H9 (cell line): ENCODE measurements around the gene SNTG2. TPM values are rescaled to one million over a fixed set of nuclear protein-coding genes. Genes with fewer than 3 reads are reported as not detected.

Experiments
- DNase-seq: peaks from one replicate; pipeline ENCODE4 v3.0.0-alpha.2; 2017
- H2AFZ ChIP-seq: one replicate; pipeline ENCODE4 v1.6.1; 2013; ENCODE audit warnings: mild to moderate bottlenecking, low read length, control low read depth, moderate library complexity
- H2AK5ac ChIP-seq: 2 replicates; pipeline ENCODE4 v1.6.1; 2013; ENCODE audit warnings: low read length, control low read depth, mixed read lengths; ENCODE audit not compliant: insufficient read length
- H2BK120ac ChIP-seq: one replicate; pipeline ENCODE4 v1.6.1; 2013; ENCODE audit warnings: low read depth, mild to moderate bottlenecking, low read length, control low read depth, inconsistent platforms; ENCODE audit not compliant: poor library complexity, severe bottlenecking
- H2BK12ac ChIP-seq: 2 replicates; pipeline ENCODE4 v1.6.1; 2013; ENCODE audit warnings: low read length, control low read depth, mixed read lengths, low read depth; ENCODE audit not compliant: insufficient read length
- H2BK15ac ChIP-seq: 2 replicates; pipeline ENCODE4 v1.6.1; 2013; ENCODE audit warnings: low read depth, low read length, control low read depth
- H2BK20ac ChIP-seq: one replicate; pipeline ENCODE4 v1.6.1; 2013; ENCODE audit warnings: low read depth, mild to moderate bottlenecking, low read length, control low read depth, inconsistent platforms; ENCODE audit not compliant: poor library complexity, severe bottlenecking
- H2BK5ac ChIP-seq: 2 replicates; pipeline ENCODE4 v1.6.1; 2013; ENCODE audit warnings: low read length, control low read depth, mixed read lengths; ENCODE audit not compliant: insufficient read length
- H3K14ac ChIP-seq: 2 replicates; pipeline ENCODE4 v1.6.1; 2013; ENCODE audit warnings: low read length, control low read depth; ENCODE audit not compliant: insufficient read depth
- H3K18ac ChIP-seq: 2 replicates; pipeline ENCODE4 v1.6.1; 2013; ENCODE audit warnings: low read depth, mild to moderate bottlenecking, mixed read lengths, low read length, control low read depth; ENCODE audit not compliant: insufficient read length
- H3K23ac ChIP-seq: 2 replicates; pipeline ENCODE4 v1.6.1; 2013; ENCODE audit warnings: low read length, control low read depth, mixed read lengths, low read depth; ENCODE audit not compliant: insufficient read length
- H3K23me2 ChIP-seq: 2 replicates; pipeline ENCODE4 v1.6.1; 2013; ENCODE audit warnings: low read depth, mild to moderate bottlenecking, mixed read lengths, low read length, control low read depth; ENCODE audit not compliant: insufficient read length, poor library complexity, severe bottlenecking
- H3K27ac ChIP-seq: 2 replicates; pipeline ENCODE4 v1.5.1; 2013; ENCODE audit warnings: low read length, control low read depth, mixed read lengths, low read depth; ENCODE audit not compliant: insufficient read length
- H3K27me3 ChIP-seq: 2 replicates; pipeline ENCODE4 v1.6.1; 2013; ENCODE audit warnings: low read length, control low read depth, inconsistent platforms; ENCODE audit not compliant: insufficient read depth
- H3K4ac ChIP-seq: 2 replicates; pipeline ENCODE4 v1.6.1; 2013; ENCODE audit warnings: low read depth, mild to moderate bottlenecking, control low read depth, inconsistent platforms, low read length, moderate library complexity
- H3K4me1 ChIP-seq: 2 replicates; pipeline ENCODE4 v1.6.1; 2013; ENCODE audit warnings: low read length, control low read depth, inconsistent platforms; ENCODE audit not compliant: insufficient read depth
- H3K4me2 ChIP-seq: 2 replicates; pipeline ENCODE4 v1.6.1; 2013; ENCODE audit warnings: low read length, control low read depth, mixed read lengths; ENCODE audit not compliant: insufficient read length, insufficient read depth
- H3K56ac ChIP-seq: 2 replicates; pipeline ENCODE4 v1.6.1; 2013; ENCODE audit warnings: low read depth, mild to moderate bottlenecking, mixed read lengths, low read length, control low read depth; ENCODE audit not compliant: insufficient read length
- H3K79me1 ChIP-seq: 2 replicates; pipeline ENCODE4 v1.6.1; 2013; ENCODE audit warnings: low read depth, mild to moderate bottlenecking, moderate library complexity, low read length, control low read depth, inconsistent platforms; ENCODE audit not compliant: insufficient read depth, poor library complexity, severe bottlenecking
- H3K79me2 ChIP-seq: 2 replicates; pipeline ENCODE4 v1.6.1; 2013; ENCODE audit warnings: low read length, control low read depth, inconsistent platforms; ENCODE audit not compliant: insufficient read depth
- H3K9ac ChIP-seq: 2 replicates; pipeline ENCODE4 v1.6.1; 2013; ENCODE audit warnings: low read length, control low read depth, mixed read lengths; ENCODE audit not compliant: insufficient read length; ENCODE audit errors: extremely low read depth
- H3K9me3 ChIP-seq: one replicate; pipeline ENCODE4 v1.6.1; 2013; ENCODE audit warnings: low read depth, low read length, inconsistent platforms; ENCODE audit not compliant: control insufficient read depth
- H3T11ph ChIP-seq: one replicate; pipeline ENCODE4 v1.6.1; 2013; ENCODE audit warnings: mild to moderate bottlenecking, low read length, control low read depth, inconsistent platforms
- H4K20me1 ChIP-seq: one replicate; pipeline ENCODE4 v1.6.1; 2013; ENCODE audit not compliant: control insufficient read depth, insufficient read length, insufficient read depth
- H4K5ac ChIP-seq: 2 replicates; pipeline ENCODE4 v1.6.1; 2013; ENCODE audit warnings: low read depth, mild to moderate bottlenecking, mixed read lengths, low read length, control low read depth; ENCODE audit not compliant: insufficient read length
- H4K8ac ChIP-seq: replicated peaks from 2 replicates; pipeline ENCODE4 v1.6.1; 2013; ENCODE audit warnings: low read length, control low read depth, mixed read lengths, low read depth; ENCODE audit not compliant: insufficient read length
- H4K91ac ChIP-seq: 2 replicates; pipeline ENCODE4 v1.6.1; 2013; ENCODE audit warnings: low read depth, mild to moderate bottlenecking, moderate library complexity, mixed read lengths, low read length, control low read depth; ENCODE audit not compliant: insufficient read length
- H3K27ac Mint-ChIP-seq, 3 experiments: 2 replicates in 2 of 3; 3 replicates in 1 of 3; pipeline ENCODE4 v1.8.0; 2020 to 2021; ENCODE audit warnings: mixed read lengths in 3 of 3, mild to moderate bottlenecking in 1 of 3, moderate library complexity in 1 of 3
- H3K27me3 Mint-ChIP-seq: 2 replicates; pipeline ENCODE4 v1.8.0; 2021; ENCODE audit warnings: low read depth, mild to moderate bottlenecking, moderate library complexity, mixed read lengths
- H3K36me3 Mint-ChIP-seq, 3 experiments: 2 replicates in 2 of 3; 3 replicates in 1 of 3; pipeline ENCODE4 v1.8.0; 2020 to 2021; ENCODE audit warnings: low read depth in 3 of 3, mixed read lengths in 3 of 3; ENCODE audit not compliant: insufficient read depth in 1 of 3
- H3K4me1 Mint-ChIP-seq, 2 experiments: 2 replicates each; pipeline ENCODE4 v1.8.0; 2020; ENCODE audit warnings: mixed read lengths in 2 of 2
- H3K4me3 Mint-ChIP-seq, 2 experiments: 2 replicates in 1 of 2; 3 replicates in 1 of 2; pipeline ENCODE4 v1.8.0; 2020 to 2021; ENCODE audit warnings: mild to moderate bottlenecking in 2 of 2, mixed read lengths in 2 of 2, moderate library complexity in 1 of 2
- H3K9me3 Mint-ChIP-seq, 2 experiments: 2 replicates in 1 of 2; 3 replicates in 1 of 2; pipeline ENCODE4 v1.8.0; 2020; ENCODE audit warnings: mild to moderate bottlenecking in 2 of 2, mixed read lengths in 2 of 2, moderate library complexity in 1 of 2
- WGBS: extraction: QIAGEN DNeasy Blood & Tissue Kit; methylation state at CpG from one replicate; pipeline ENCODE4 v1.1.7; 2013; ENCODE audit warnings: missing lambda C conversion rate, low lambda C conversion rate, mixed read lengths; ENCODE audit not compliant: insufficient read length; ENCODE audit errors: extremely low coverage; 5-methylcytosine and 5-hydroxymethylcytosine counted together
- total RNA-seq: library from RNA; stranded (reverse); gene quantifications from 2 replicates; pipeline ENCODE4 v1.2.1, GENCODE V29; 2021
- TF ChIP-seq, protein P1 (sequence below): fragments of 200-600 bp; sonication (generic); conservative IDR thresholded peaks from 3 replicates; pipeline ENCODE4 v1.8.0; 2021; ENCODE audit warnings: antibody characterized with exemption, mild to moderate bottlenecking

The SNTG2 gene
- total RNA-seq, 1 experiment from 2014 or later: 13.2 TPM

GRCh38 chr2:1305342-1306013 lies 354.8 kb downstream of the SNTG2 start:
- peaks cover 10 to 15% (median 10%) of the 10 kb centered on the region in 3 experiments for H3K36me3 Mint-ChIP-seq
- no peak overlapping the region for H3K4me3 Mint-ChIP-seq
- no peak for DNase-seq

More at GRCh38 chr2:1305342-1306013, 354.8 kb downstream of the SNTG2 start:
- Histone ChIP-seq H2BK15ac (no peak overlapping the region), H2BK20ac (no peak overlapping the region), H3K4me2 (no peak overlapping the region), H3K27me3 (no peaks in the 10 kb centered on the region), H3K27ac (no peak overlapping the region), H3K56ac (no peak overlapping the region), H3K23ac (no peak overlapping the region), H3T11ph (no peak overlapping the region), H2BK5ac (no peak overlapping the region), H3K4ac (no peak overlapping the region), H3K79me1 (no peaks in the 10 kb centered on the region), H2BK12ac (no peak overlapping the region), H3K79me2 (no peaks in the 10 kb centered on the region), H4K91ac (no peak overlapping the region), H4K8ac (no peak overlapping the region), H3K18ac (no peak overlapping the region), H4K20me1 (peaks cover 3% of the 10 kb centered on the region), H3K23me2 (no peaks in the 10 kb centered on the region), H2BK120ac (no peak overlapping the region), H3K4me1 (peaks cover 3% of the 10 kb centered on the region; the same call in 1 of the 2 replicates), H4K5ac (no peak overlapping the region), H3K9me3 (no peaks in the 10 kb centered on the region), H2AFZ (no peak overlapping the region), H3K14ac (no peak overlapping the region), H2AK5ac (no peak overlapping the region), H3K9ac (no peak overlapping the region)
- Mint-ChIP-seq H3K27ac (no peak overlapping the region), H3K4me1 (peaks cover 12 to 25% of the 10 kb centered on the region in 2 experiments), H3K9me3 (peaks cover 3 to 8% of the 10 kb centered on the region in 2 experiments; a peak in 3 of 5 replicates), H3K27me3 (no peaks in the 10 kb centered on the region)
- TF ChIP-seq, protein P1, sequence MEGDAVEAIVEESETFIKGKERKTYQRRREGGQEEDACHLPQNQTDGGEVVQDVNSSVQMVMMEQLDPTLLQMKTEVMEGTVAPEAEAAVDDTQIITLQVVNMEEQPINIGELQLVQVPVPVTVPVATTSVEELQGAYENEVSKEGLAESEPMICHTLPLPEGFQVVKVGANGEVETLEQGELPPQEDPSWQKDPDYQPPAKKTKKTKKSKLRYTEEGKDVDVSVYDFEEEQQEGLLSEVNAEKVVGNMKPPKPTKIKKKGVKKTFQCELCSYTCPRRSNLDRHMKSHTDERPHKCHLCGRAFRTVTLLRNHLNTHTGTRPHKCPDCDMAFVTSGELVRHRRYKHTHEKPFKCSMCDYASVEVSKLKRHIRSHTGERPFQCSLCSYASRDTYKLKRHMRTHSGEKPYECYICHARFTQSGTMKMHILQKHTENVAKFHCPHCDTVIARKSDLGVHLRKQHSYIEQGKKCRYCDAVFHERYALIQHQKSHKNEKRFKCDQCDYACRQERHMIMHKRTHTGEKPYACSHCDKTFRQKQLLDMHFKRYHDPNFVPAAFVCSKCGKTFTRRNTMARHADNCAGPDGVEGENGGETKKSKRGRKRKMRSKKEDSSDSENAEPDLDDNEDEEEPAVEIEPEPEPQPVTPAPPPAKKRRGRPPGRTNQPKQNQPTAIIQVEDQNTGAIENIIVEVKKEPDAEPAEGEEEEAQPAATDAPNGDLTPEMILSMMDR: no peak
- WGBS: no CpG with 5 or more reads among the region's 4 CpGs
